Measurements from ENCODE around the gene POMT1.
A peak's percentile ranks its signal among the peaks of the same experiment; 100 is the strongest.

Gene POMT1

GRCh38 chr9:131555841-131556673 is 53.3 kb downstream of the POMT1 start:
- DNase-seq, result no peak

GRCh38 chr9:131557855-131558548 is 55.3 kb downstream of the POMT1 start:
- DNase-seq, result no peak

- peak; percentile 26 for DNase-seq
Measured at GRCh38 chr9:131559421-131560000, 56.8 kb downstream of the POMT1 start.

GRCh38 chr9:131562032-131562959 is 59.6 kb downstream of the POMT1 start:
- no peak for DNase-seq

GRCh38 chr9:131565369-131565768 is 62.7 kb downstream of the POMT1 start:
- DNase-seq, result no peak

- no peak for DNase-seq
Measured at GRCh38 chr9:131566158-131566557, 63.4 kb downstream of the POMT1 start.

- no peak for DNase-seq
Measured at GRCh38 chr9:131567910-131568309, 65.2 kb downstream of the POMT1 start.
